HG03280 (cell line): ENCODE results near the gene POLA1.

Experiments used
- ATAC-seq: cut with Tn5 transposase; IDR thresholded peaks from one replicate; pipeline ENCODE4 v1.9.1; 2021; ENCODE audit warnings: mild to moderate bottlenecking, moderate library complexity; ENCODE audit not compliant: unreplicated experiment

POLA1 gene

DNA sequence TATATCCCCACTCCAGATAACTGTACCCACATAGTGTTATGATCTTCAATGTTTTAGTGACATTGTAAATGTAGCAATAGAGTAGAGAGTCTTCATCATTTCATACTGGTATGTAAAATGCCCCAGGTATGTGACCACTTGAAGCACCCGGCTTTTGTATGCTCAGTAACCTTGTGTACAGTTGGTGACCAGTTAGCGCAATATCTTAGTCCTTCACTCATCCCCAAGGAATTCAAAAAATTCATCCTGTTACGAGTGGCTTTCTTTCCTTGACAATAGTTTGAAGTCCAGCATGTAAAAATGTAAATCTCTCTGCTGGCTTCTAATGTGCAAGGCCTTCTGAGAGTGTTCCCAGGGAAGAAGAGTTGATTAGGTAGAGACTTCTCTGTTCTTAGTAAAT, 176.4 kb downstream of the POLA1 start:
- no peak for ATAC-seq

DNA sequence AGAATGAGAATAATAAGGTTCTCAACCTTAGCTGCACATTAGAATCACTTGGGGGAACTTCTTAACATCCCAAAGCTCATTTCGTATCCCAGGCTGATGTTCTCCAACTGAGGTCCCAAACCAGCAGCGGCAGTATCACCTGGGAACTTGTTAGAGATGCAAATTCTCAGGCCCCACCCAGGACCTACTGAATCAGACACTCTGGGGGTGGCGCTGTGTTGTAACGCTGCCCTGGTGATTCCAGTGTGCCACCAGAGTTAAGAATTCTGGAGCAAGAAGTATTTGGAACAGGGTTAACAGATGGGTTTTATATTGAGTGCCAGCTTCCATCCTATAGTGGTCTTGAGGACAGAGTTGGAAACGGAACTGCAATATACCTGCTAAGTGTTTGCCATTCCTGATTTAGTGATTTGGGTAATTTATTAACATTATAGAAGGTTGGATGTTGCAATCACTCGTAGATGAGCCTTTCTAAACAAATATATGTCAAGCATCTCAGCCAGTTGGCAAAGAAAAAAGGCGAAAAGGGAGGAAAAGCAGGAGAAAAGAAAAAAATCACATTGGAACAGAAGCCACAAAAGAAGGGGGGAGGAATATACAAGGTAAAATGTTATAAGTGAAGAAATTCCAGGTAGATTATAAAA, 181.0 kb downstream of the POLA1 start:
- ATAC-seq, result no peak

DNA sequence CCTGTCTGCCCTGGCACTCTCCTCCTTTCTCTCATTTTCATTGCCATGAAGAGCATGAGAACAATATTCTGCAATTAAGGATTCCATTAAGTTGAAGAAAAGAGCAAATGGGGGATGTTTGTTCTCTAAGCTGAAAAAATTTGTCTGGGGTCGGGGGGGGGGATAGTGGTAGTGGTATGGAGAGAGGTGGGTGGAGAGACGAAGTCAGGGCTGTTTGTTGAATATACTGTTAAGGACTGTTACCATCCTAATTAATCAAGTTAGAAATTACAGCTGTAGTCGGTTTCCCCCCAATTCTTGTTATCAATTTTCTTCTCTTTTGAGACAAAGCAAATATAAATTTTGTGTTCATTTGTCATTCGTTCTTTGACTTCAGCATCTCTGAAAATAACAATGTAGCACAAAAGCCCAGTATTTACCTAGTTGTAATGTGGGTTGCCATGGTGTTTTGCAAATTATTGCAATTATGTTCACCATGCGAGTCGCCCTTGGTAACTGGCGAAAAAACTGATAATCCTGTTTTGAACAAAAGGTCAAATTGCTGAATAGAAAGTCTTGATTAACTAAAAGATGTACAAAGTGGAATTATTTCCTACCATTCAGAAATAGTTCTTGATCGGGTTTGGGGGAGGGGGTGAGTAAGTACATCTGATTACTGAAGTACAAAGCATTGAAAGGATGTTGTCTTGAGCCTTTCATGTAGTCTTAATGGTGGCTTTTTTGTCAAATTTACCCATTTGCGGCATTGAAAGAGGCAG, 183.0 kb downstream of the POLA1 start:
- no peak for ATAC-seq

DNA sequence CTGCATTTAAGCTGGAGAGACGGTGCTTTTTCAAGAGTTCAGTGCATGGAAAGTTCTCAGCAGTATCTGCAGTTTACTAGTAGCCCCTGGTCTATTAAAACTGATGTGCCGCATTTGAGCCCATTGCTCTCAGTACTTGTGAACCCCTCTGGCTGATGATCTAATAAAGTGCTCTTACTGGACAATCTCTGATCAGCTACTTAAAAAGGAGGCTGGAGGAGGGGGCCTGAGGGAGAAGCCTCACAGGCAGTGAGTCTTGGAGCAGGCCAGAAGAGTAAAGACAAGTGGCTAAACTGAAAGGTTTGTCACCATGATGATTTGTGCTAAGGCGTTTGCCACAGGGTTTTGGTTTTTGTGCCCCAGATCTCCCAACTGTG, 183.6 kb downstream of the POLA1 start:
- no peak for ATAC-seq

DNA sequence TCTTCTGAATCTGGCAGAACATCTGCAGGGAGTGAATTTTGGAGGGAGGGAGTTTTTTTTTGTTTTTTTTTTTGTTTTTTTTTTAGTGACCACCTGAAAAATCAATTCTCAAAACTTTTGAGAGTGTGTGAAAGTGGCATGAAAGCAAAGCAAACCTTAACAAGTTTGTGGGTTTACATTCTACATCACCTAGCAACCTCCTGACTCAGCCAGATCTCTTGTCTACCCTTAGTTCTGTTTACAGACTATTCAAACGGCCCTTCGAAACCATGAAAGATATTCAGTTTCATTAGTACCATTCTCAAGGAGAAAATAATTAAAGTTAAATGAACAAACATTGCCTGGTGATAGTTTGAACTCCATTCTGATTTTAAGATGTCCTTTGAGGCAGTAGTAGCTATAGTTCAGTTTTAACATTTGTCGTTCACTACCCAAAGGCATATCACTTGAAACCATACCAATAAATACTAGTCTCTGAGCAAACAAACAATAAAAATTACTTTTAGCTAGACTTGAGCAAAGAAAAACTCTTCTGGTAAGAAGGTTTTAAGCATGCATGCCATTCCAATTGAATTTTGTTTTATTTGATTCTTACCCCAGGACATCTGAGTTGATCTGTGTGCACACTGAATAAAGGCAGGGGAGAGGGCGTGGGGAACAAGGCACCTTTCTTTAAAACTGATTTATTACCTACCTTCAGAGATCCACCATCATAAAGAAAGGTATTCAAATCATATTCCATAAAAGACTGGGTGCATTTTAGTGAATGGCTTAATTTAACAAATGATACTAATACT, 184.3 kb downstream of the POLA1 start:
- peak; percentile 77 for ATAC-seq

DNA sequence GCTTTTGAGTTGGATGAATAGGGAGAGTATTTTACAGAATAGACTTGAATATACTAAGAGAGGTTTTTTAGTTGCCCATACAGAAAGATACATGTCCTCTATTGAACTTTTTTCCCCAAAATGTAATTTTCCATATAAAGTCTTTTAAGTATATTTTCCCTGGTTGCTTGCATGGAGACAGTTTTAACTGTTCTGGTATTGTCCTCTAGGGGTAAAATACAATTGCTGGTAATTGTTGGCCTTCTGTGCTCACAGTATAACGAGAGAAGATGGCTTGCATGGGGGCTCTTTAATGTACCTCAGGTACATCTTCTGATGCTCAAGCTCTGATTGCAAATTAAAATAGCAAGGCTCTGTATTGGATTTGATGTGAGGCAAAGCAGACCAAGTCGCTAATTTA, 186.0 kb downstream of the POLA1 start:
- ATAC-seq, result no peak

DNA sequence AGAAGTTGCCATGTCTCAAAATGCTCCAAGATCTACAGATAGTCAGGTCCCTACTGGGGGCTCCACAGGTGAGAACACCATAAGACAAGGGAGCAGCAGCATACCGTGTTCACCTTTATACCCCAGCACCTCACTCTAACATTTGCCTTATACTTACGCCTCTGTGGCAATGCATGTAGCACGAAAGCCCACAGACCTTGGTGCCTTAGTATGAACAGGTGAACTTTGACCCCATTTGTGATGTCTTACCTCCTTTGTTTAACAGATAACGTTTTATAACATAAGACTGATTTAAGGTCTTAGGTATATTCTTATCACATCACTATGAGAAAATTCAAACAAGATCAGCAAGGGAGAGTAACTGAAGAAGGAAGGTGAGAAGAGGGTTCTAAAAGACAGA, 193.2 kb downstream of the POLA1 start:
- ATAC-seq, result no peak

DNA sequence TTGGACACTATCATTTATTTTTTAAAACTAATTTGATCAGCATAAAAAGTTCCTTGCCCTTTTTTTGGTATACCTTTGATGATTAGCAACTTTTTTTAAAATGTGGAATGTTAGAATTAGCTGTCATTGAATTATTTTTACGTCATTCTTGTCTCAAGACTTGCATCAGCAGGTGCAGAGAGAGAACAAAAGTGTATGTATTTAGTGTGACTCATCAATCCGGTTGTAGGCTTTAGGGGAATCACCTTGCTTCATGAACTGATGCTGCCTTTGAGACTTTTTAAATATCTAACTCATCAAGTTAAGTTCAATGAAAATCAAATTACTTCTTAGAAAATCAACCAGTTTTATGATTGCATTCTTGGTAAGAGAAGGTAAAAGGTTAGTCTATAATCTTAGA, 197.0 kb downstream of the POLA1 start:
- no peak for ATAC-seq

DNA sequence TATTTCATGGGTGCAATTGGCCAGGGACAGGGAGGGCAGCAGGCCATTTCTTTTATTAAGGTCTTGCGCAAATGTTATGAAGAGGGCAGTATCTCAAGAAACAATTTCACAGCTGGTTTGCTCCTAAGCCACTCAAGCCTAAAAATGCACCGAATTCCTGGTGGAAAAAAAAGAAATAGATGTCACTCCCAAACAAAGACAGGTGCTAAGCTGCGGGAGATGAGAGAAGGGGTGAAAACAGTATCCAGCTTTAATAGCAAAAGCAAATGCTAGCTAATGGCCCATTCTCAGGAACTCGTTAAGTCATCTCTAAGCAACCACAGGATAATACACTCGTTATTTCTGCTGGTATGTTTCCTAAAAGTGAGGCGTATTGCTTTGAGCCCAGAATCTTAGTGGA, 205.7 kb downstream of the POLA1 start:
- ATAC-seq, result no peak

DNA sequence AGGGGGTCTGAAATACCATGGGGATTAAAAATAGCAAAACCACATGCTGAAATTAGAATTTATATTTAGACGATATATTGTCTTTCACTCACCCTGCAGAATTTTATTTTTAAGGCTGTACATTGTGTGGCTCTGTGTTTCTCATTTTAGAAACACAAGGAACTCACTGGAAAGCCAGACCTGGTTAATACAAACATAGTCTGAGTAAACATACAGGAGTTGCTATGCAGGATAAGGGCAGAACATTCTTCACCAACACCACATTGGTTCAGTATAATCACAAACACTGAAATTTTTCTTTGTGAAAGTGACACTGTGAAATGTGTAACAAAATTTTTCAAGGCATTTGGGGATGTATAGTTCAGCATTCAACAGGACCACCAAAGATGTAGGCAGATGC, 206.5 kb downstream of the POLA1 start:
- ATAC-seq, result no peak

DNA sequence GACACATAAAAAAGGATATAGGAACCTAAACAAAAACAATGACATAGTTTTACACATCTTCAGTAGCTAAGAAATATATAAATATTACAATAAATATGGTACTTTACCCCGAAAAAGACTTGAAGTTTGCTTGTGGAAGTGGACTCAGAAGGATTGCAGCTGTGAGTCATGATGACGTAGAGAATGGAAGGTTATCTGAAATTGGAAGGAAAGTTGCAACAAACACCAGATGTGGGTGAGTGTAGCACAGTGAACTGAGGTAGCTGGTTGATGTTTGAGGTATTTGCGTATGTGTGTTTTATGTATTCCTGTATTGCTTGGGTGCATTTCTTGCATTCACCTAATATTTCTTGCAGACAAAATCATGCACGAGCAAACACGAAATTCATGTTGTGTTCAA, 209.1 kb downstream of the POLA1 start:
- ATAC-seq, result no peak

DNA sequence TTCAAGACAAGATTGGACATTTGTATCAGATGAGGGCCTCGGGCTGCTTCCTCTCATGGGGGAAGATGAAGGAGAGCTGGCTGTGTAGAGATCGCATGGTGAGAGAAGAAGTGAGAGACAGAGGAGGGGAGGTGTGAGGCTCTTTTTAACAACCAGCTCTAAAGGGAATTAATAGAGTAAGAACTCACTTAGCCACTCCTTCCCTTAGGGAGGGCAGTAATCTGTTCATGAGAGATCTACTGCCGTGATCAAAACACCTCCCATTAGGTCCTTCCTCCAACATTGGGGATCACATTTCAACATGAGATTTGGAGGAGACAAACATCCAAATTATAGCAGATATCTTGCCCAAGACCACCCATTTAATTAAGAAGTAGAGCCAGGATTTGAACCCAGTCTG, 225.0 kb downstream of the POLA1 start:
- ATAC-seq, result no peak

DNA sequence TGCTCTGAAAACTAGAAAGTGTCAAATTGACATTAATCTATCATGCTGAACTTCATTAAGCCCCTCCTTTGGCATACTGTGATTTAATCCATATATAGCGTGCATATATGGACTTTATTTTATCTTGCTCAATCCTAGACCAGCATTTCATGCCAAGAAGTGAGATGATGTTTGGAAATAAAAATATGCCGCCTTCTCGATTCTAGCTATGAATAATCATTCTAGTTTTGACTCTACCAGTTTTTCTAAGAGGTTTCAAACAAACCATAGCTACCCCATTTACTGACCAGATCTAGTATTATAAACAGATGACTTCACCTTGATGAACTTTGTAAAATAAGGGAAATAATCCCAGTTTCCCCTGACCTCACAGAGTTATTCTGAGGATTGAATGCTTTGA, 227.1 kb downstream of the POLA1 start:
- ATAC-seq, result peak; percentile 54

DNA sequence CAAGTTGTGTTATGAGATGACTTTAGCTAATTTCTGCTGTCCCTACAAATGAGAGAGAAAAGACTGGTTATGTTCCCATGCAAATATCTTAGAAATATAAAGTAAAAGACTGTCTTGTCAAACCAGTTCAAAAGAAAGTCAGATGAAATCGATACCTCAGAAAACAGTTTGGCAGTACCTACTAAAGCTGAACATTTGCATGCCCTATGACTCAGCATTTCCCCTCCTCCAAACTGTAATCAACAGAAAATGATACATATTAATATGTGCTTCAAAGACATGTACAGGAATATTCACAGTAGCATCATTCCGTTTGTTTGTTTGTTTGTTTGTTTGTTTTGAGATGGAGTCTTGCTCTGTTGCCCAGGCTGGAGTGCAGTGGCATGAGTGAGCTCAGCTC, 231.7 kb downstream of the POLA1 start:
- no peak for ATAC-seq

DNA sequence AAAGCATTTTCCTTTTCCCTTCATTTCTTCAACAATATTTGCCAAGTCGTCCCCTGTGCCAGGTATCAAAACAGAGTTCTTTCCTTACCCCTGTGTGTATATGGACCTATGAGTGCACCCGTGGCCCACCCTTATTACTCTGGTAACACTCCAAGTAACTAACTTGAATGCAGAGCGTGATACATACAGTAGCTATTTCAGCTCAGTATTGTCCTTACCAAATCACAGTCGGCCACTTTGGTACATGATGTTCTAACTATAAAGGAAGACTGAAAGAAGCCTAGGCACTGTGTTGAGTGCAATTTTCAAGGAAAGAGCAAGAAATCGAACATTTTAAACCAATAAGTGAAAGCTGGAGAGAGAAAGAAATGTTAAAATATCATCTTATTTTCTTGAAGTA, 233.7 kb downstream of the POLA1 start:
- no peak for ATAC-seq

DNA sequence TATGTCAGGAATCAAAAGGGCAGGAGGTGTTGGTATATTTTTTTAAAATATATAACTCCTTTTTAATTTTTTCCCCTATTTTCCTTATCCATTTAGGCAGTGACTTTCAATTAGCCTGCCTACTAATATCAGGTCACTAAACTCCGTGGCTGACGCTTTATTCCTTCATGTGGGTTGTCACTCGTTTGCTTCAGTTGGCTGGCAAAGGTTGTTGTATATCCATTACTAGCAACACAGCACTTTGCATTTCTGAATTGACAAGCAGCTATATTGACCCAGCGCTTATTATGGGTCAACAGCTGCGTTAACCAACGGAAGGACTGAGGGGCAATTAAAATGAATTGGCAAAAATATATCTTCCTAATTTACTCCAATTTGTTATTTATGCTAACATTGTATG, 234.4 kb downstream of the POLA1 start:
- no peak for ATAC-seq

DNA sequence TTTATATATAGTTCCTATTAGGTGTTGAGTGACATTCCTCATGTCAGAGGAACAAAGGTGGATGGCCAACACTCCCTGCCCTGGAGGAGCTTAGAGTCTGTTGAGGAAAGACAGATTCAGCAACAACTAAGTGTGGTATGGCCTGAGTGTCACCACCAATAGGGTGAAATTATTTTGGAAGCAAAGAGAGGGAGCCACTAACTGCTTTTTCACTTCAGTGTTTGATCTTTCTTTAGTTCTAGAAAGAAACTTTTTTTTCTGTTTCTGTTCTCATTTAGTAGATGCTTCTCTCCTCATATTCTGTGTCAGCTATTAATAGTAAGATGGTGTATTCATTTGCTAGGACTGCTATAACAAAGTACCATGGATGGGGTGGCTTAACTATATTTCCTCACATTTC, 240.6 kb downstream of the POLA1 start:
- no peak for ATAC-seq

DNA sequence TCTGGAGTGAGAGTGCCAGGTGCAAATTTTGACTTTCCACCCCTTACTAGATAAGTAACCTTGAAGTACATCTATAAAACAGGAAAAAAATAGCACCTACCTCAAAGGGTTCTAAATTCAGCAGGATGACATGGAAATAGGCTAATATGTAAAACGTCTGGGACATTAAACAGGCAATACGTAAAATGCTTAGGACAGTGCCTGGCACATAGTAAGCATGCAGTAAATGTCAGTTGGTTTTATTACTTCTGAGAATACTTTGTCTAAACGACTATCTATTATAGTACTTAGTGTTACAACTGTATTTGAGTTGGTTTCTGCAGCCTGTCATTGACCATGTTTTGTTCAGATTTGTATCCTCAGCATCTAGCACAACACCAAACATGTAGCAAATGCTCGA, 251.3 kb downstream of the POLA1 start:
- no peak for ATAC-seq

DNA sequence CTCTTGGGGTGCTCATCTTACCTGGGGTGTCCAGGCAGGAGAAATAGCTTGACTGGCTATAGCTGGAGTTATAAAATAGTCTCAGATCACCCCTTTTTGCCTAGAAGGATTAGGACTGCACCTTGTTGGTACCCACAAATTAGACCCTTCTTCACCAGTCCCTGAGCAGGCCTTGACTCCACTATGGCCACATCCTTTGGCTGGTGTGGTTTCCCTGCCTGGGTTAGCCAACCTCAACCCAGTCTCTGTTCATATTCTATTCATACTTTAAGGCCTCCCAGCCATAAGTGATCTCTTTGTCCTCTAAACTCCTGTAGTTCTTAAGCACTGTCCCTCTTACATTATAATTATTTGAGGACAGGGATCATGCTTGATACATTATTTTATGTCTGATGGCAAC, 252.7 kb downstream of the POLA1 start:
- no peak for ATAC-seq

DNA sequence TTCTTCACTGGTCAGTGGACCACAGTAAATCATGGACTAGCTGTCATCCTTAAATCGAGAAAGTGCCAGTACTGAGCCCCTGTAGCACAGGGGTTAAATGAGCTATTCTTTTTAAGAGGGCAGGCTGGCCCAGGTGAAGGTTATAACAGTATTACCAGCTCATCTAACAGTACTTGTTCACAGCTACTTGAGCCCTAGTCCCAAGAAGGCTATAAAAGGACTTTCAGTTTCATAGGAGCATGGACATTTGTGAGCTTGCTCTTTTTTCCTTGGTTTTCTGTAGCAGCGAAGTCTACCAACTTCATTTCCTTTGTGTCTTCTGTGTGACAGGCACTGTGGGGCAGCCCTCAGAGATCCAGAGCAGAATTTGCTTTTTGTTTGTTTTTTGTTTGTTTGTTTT, 261.0 kb downstream of the POLA1 start:
- ATAC-seq, result no peak

DNA sequence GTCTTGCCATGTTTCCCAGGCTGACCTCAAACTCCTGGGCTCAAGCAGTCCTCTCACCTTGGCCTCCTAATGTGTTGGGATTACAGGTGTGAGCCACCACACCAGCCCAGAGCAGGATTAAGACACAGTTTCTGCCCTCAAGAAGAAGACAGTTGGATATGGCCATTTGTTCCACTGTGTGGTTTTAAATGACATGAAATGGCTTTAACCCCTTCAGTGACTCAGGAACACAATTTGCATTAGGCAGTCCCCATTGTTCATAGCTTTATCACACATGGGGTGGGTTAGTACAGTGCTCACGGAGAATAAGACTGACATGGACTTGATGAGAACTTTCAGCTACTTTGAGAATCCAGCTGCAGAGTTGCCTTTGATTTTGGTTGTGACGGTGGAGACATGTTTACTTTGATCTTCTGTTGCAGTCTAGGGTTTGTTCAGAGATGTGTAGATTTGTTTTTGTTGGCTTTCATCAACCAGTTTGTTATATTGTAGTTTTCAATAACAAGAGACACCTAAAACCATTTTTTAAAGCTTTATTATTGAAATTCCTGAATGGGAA, 261.7 kb downstream of the POLA1 start:
- no peak for ATAC-seq

DNA sequence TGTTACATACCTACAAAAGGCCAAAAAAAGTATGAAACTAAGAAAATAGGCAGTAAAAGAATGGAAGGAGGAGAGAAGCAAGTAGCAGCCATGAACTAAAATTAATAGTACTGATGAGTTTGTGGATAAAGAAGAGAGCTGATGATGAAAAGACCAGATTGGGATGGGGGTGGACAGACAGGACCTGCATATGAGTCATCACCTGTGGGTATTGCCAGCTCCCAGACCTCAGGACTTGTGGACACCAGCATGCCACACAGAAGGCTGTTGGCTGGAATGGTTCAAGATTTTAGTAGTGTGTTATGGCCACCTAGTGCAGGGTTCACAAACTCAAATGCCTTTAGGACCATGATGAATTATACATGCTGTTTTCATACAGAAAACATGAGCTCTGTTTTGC, 263.1 kb downstream of the POLA1 start:
- ATAC-seq, result no peak
